SH-SY5Y (cell line): Measurements from ENCODE around the gene ELFN2.

Experiments used
- GATA2 ChIP-seq: IDR thresholded peaks from 2 replicates; pipeline ENCODE4 v1.6.1; 2011; ENCODE audit warnings: mild to moderate bottlenecking, low read depth, low read length
- GATA3 ChIP-seq: IDR thresholded peaks from 2 replicates; pipeline ENCODE4 v1.6.1; 2011; ENCODE audit warnings: low read depth, mild to moderate bottlenecking, low read length, moderate library complexity

DNA sequence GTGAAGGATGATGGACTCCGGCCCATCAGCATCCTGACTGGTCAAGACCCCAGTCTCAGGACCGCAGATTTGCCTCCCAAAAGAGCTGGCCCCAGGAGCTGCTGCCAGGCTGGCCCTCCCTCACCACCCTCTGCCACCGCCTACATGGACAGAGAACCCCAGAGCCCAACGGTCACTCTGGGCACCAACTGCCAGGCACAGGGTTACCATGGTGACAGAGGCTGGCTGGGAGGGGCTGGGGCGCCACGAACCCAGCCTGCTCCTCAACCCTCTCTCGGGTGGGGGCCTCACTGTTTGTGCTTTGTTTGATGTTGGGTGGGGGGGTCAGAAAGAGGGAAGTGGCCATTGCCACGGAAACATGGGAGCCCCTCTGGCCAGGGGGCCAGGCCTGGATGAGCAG lies 55.8 kb downstream of the ELFN2 start:
- TF ChIP-seq GATA2: no peak
- no peak for TF ChIP-seq GATA3
